HEK293 (cell line): ENCODE measurements around the gene ENTPD3.
A peak's percentile ranks its signal among the peaks of the same experiment; 100 is the strongest.
"Not testable (repeated sequence)": the region's sequence is repeated elsewhere in the genome, so short reads cannot be mapped to it uniquely, and the experiment has no call there.

ENCODE experiments used
- CTCF ChIA-PET: fragments of 350-600 bp; formaldehyde crosslinking; extraction: SDS; loops from one replicate; lab custom pipeline; 2021; ENCODE audit warnings: antibody characterized with exemption; lab: Yijun Ruan, JAX
- POLR2A ChIA-PET: fragments of 300-600 bp; formaldehyde crosslinking; extraction: SDS; loops from one replicate; lab custom pipeline; 2020; ENCODE audit warnings: antibody characterized with exemption, inconsistent platforms; lab: Yijun Ruan, JAX
- H3K27ac ChIP-seq: fragments of 200-500 bp; sonication (Bioruptor generic); 2 replicates; pipeline ENCODE4 v1.5.1; 2014; ENCODE audit warnings: low read depth, low read length, control low read depth, inconsistent platforms; ENCODE audit errors: extremely low read depth
- H3K36me3 ChIP-seq, 2 experiments: fragments of 200-500 bp in 1 of 2; sonication (Bioruptor generic) in 1 of 2; 1 replicate in 1 of 2; 2 replicates in 1 of 2; pipeline ENCODE4 v1.5.1; 2014 to 2017; ENCODE audit warnings: inconsistent platforms in 2 of 2, low read length in 2 of 2; ENCODE audit not compliant: control insufficient read depth in 2 of 2, insufficient read depth in 1 of 2
- H3K4me1 ChIP-seq: fragments of 200-500 bp; sonication (Bioruptor generic); 2 replicates; pipeline ENCODE4 v1.5.1; 2014; ENCODE audit warnings: mild to moderate bottlenecking, low read length, inconsistent platforms; ENCODE audit not compliant: control insufficient read depth, insufficient read depth
- H3K4me3 ChIP-seq: 2 replicates; pipeline ENCODE4 v1.5.1; 2011; ENCODE audit warnings: low read depth, mild to moderate bottlenecking, control low read depth, low read length, moderate library complexity
- H3K9me3 ChIP-seq: fragments of 200-500 bp; sonication (Bioruptor generic); 2 replicates; pipeline ENCODE4 v1.5.1; 2014; ENCODE audit warnings: low read depth, low read length, inconsistent platforms; ENCODE audit not compliant: control insufficient read depth, insufficient read depth
- KLF16 ChIP-seq: fragments of 450-650 bp; formaldehyde crosslinking; IDR thresholded peaks from 2 replicates; pipeline ENCODE4 v1.5.1; 2017; ENCODE audit warnings: missing biosample characterization, missing genetic modification characterization
- MYNN ChIP-seq: fragments of 450-650 bp; formaldehyde crosslinking; IDR thresholded peaks from 2 replicates; pipeline ENCODE4 v1.5.1; 2016; ENCODE audit warnings: missing biosample characterization, missing genetic modification characterization, borderline replicate concordance
- YY1 ChIP-seq: fragments of 450-650 bp; formaldehyde crosslinking; IDR thresholded peaks from 2 replicates; pipeline ENCODE4 v1.5.1; 2018; ENCODE audit warnings: missing biosample characterization, missing genetic modification characterization
- ZBTB7A ChIP-seq: fragments of 450-650 bp; formaldehyde crosslinking; IDR thresholded peaks from 2 replicates; pipeline ENCODE4 v1.5.1; 2016; ENCODE audit warnings: low read depth, missing biosample characterization, missing genetic modification characterization
- ZNF121 ChIP-seq: fragments of 450-650 bp; formaldehyde crosslinking; IDR thresholded peaks from 2 replicates; pipeline ENCODE4 v1.5.1; 2016; ENCODE audit warnings: missing biosample characterization, missing genetic modification characterization
- ZNF148 ChIP-seq: fragments of 450-650 bp; formaldehyde crosslinking; IDR thresholded peaks from 2 replicates; pipeline ENCODE4 v1.5.0; 2017; ENCODE audit warnings: missing biosample characterization, missing genetic modification characterization, borderline replicate concordance
- ZNF223 ChIP-seq: fragments of 450-650 bp; formaldehyde crosslinking; IDR thresholded peaks from 2 replicates; pipeline ENCODE4 v1.5.1; 2016; ENCODE audit warnings: missing biosample characterization, missing genetic modification characterization
- ZNF560 ChIP-seq: fragments of 450-650 bp; formaldehyde crosslinking; IDR thresholded peaks from 2 replicates; pipeline ENCODE4 v1.5.1; 2017; ENCODE audit warnings: missing biosample characterization, missing genetic modification characterization, borderline replicate concordance
- ZNF792 ChIP-seq: fragments of 450-650 bp; formaldehyde crosslinking; IDR thresholded peaks from 2 replicates; pipeline ENCODE4 v1.5.1; 2016; ENCODE audit warnings: missing biosample characterization, missing genetic modification characterization
- ZNF830 ChIP-seq: fragments of 450-650 bp; IDR thresholded peaks from 2 replicates; pipeline ENCODE4 v1.5.0; 2018; ENCODE audit warnings: missing biosample characterization, missing genetic modification characterization, low read depth, mild to moderate bottlenecking, moderate library complexity
- ZNF837 ChIP-seq: fragments of 450-650 bp; formaldehyde crosslinking; IDR thresholded peaks from 2 replicates; pipeline ENCODE4 v1.5.1; 2016; ENCODE audit warnings: missing biosample characterization, missing genetic modification characterization
- TF ChIP-seq, protein P1 (sequence below): fragments of 450-650 bp; formaldehyde crosslinking; IDR thresholded peaks from 2 replicates; pipeline ENCODE4 v1.5.1; 2017; ENCODE audit warnings: missing biosample characterization, missing genetic modification characterization

The ENTPD3 gene

GRCh38 chr3:40458473-40458872, 71.5 kb downstream of the ENTPD3 start:
- POLR2A ChIA-PET: no interaction called here
- TF ChIP-seq ZNF830 (tag by site-specific recombination): no peak
- no peak for TF ChIP-seq ZNF223 (tag by site-specific recombination)
- no peak for TF ChIP-seq ZNF792
- no peak for TF ChIP-seq ZNF148
- Histone ChIP-seq H3K36me3 (peaks cover 33 to 58% of the 10 kb centered on the region in 2 experiments; a peak in 2 of 3 replicates), H3K4me3 (peak overlapping the region; percentile 90), H3K27ac (no peak overlapping the region), H3K4me1 (no peaks in the 10 kb centered on the region), H3K9me3 (no peaks in the 10 kb centered on the region)
- CTCF ChIA-PET: no interaction called here

DNA sequence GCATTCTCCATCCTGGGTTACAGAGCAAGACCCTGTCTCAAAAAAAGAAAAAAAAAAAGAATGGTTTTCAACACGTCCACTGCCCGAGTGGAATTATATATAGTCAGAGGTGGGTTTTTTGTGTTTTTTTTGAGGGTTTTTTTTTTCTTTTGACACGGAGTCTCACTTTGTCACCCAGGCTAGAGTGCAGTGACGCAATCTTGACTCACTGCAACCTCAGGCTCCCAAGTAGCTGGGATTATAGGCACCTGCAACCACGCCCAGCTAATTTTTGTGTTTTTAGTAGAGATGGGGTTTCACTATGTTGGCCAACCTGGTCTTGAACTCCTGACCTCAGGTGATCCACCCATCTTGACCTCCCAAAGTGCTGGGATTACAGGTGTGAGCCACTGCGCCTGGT, 73.5 kb downstream of the ENTPD3 start:
- CTCF ChIA-PET: interaction anchor here (0.7 to 1.0 kb wide), 2 partner anchors 27 to 45 kb away, joined by 4 read pairs; partner anchors contain the start of gene ZNF620
- H3K4me1 ChIP-seq, POLR2A ChIA-PET, H3K4me3 ChIP-seq, H3K9me3 ChIP-seq, H3K27ac ChIP-seq: not testable (repeated sequence)
- peaks cover 33 to 78% of the 10 kb centered on the region in 2 experiments; a peak in 2 of 3 replicates for H3K36me3 ChIP-seq

- Histone ChIP-seq H3K4me1 (no peaks in the 10 kb centered on the region), H3K27ac (no peak overlapping the region), H3K4me3 (no peak overlapping the region), H3K36me3 (peaks cover 33 to 81% of the 10 kb centered on the region in 2 experiments; a peak in 2 of 3 replicates), H3K9me3 (no peaks in the 10 kb centered on the region)
- POLR2A ChIA-PET: interaction anchor here (0.6 kb wide), 1 partner anchor 10 kb away, joined by 3 read pairs; no protein-coding TSS in a partner anchor
- CTCF ChIA-PET: interaction anchor here (0.7 to 1.0 kb wide), 3 partner anchors 26 to 1403 kb away, joined by 3 to 4 read pairs (median 4); partner anchors contain the start of gene ZNF620
- TF ChIP-seq, protein P1, sequence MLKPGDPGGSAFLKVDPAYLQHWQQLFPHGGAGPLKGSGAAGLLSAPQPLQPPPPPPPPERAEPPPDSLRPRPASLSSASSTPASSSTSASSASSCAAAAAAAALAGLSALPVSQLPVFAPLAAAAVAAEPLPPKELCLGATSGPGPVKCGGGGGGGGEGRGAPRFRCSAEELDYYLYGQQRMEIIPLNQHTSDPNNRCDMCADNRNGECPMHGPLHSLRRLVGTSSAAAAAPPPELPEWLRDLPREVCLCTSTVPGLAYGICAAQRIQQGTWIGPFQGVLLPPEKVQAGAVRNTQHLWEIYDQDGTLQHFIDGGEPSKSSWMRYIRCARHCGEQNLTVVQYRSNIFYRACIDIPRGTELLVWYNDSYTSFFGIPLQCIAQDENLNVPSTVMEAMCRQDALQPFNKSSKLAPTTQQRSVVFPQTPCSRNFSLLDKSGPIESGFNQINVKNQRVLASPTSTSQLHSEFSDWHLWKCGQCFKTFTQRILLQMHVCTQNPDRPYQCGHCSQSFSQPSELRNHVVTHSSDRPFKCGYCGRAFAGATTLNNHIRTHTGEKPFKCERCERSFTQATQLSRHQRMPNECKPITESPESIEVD (tag by site-specific recombination): no peak
- TF ChIP-seq MYNN: no peak
- no peak for TF ChIP-seq ZNF830 (tag by site-specific recombination)
- no peak for TF ChIP-seq ZNF837 (tag by site-specific recombination)
- no peak for TF ChIP-seq KLF16
- TF ChIP-seq ZBTB7A: no peak
- TF ChIP-seq YY1 (tag by site-specific recombination): no peak
- no peak for TF ChIP-seq ZNF560 (tag by site-specific recombination)
Measured at GRCh38 chr3:40461161-40461560, 74.2 kb downstream of the ENTPD3 start.

DNA sequence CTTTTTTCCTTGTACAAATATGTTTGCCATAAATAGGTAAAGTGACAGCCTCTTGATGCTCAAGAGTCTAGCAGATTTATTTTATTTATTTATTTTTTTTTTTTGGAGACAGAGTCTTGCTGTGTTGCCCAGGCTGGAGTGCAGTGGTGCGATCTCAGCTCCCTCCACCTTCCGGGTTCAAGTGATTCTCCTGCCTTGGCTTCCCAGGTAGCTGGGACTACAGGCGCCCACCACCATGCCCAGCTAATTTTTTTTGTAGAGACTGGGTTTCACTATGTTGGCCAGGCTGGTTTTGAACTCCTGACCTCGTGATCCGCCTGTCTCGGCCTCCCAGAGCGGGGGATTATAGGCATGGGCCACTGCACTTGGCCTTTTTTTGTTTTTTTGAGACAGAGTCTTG, 75.9 kb downstream of the ENTPD3 start:
- POLR2A ChIA-PET, CTCF ChIA-PET: not testable (repeated sequence)
- TF ChIP-seq ZNF121 (tag by site-specific recombination): 0 out of 2 replicates have a peak, but pooled peaks have one; percentile 13

More for the DNA sequence above, 75.9 kb downstream of the ENTPD3 start:
- H3K36me3 ChIP-seq: peaks cover 33 to 88% of the 10 kb centered on the region in 2 experiments; a peak in 2 of 3 replicates
- H3K4me3 ChIP-seq, H3K27ac ChIP-seq, H3K9me3 ChIP-seq, H3K4me1 ChIP-seq: not testable (repeated sequence)
